Muscle layer of duodenum (tissue), 2 donors: Measurements from ENCODE around the gene THUMPD2.

Experiments
- H3K27ac ChIP-seq: one replicate; pipeline ENCODE4 v1.7.0; 2013; ENCODE audit warnings: mild to moderate bottlenecking, low read length
- H3K27me3 ChIP-seq: one replicate; pipeline ENCODE4 v1.7.0; 2013; ENCODE audit warnings: low read depth, mild to moderate bottlenecking, control low read depth, low read length
- H3K36me3 ChIP-seq, 2 donors: one replicate each; pipeline ENCODE4 v1.7.0; 2013; ENCODE audit warnings: low read length in 2 of 2, control low read depth in 1 of 2, mild to moderate bottlenecking in 1 of 2; ENCODE audit not compliant: insufficient read depth in 2 of 2, control insufficient read depth in 1 of 2
- H3K4me1 ChIP-seq, 2 donors: one replicate each; pipeline ENCODE4 v1.7.0; 2013; ENCODE audit warnings: low read length in 2 of 2, mild to moderate bottlenecking in 2 of 2, control low read depth in 1 of 2, moderate library complexity in 1 of 2; ENCODE audit not compliant: insufficient read depth in 2 of 2, control insufficient read depth in 1 of 2
- H3K4me3 ChIP-seq, 2 donors: one replicate each; pipeline ENCODE4 v1.7.0; 2013; ENCODE audit warnings: low read length in 2 of 2, low read depth in 1 of 2, mild to moderate bottlenecking in 1 of 2
- H3K9me3 ChIP-seq, 2 donors: one replicate each; pipeline ENCODE4 v1.7.0; 2013; ENCODE audit warnings: low read length in 2 of 2, control low read depth in 1 of 2, mild to moderate bottlenecking in 1 of 2; ENCODE audit not compliant: control insufficient read depth in 1 of 2
- donor health status: healthy.

The THUMPD2 gene

GRCh38 chr2:39782591-39782990 is 3.5 kb upstream of the THUMPD2 start:
- peaks cover 0 to 5% of the 10 kb centered on the region in 2 donors for H3K4me1 ChIP-seq

GRCh38 chr2:39781697-39782096 is 2.6 kb upstream of the THUMPD2 start:
- Histone ChIP-seq H3K4me1 (peaks cover 0 to 5% of the 10 kb centered on the region in 2 donors), H3K36me3 (no peaks in the 10 kb centered on the region), H3K27me3 (no peaks in the 10 kb centered on the region), H3K4me3 (no peak overlapping the region), H3K27ac (no peak overlapping the region), H3K9me3 (no peaks in the 10 kb centered on the region)

More at GRCh38 chr2:39782591-39782990, 3.5 kb upstream of the THUMPD2 start:
- Histone ChIP-seq H3K27me3 (no peaks in the 10 kb centered on the region), H3K27ac (no peak overlapping the region), H3K36me3 (no peaks in the 10 kb centered on the region), H3K9me3 (no peaks in the 10 kb centered on the region), H3K4me3 (no peak overlapping the region)

GRCh38 chr2:39780825-39781600 is 2.0 kb upstream of the THUMPD2 start:
- Histone ChIP-seq H3K4me3 (peak overlapping the region; percentile 6 to 13), H3K27ac (no peak overlapping the region)

GRCh38 chr2:39779927-39780326 is 869 bp upstream of the THUMPD2 start:
- Histone ChIP-seq H3K4me1 (peaks cover 0 to 5% of the 10 kb centered on the region in 2 donors), H3K4me3 (peak overlapping the region; percentile 75 to 83), H3K36me3 (no peaks in the 10 kb centered on the region), H3K9me3 (no peaks in the 10 kb centered on the region), H3K27me3 (no peaks in the 10 kb centered on the region), H3K27ac (no peak overlapping the region)

More at GRCh38 chr2:39780825-39781600, 2.0 kb upstream of the THUMPD2 start:
- no peaks in the 10 kb centered on the region for H3K9me3 ChIP-seq
- no peaks in the 10 kb centered on the region for H3K27me3 ChIP-seq
- H3K36me3 ChIP-seq = no peaks in the 10 kb centered on the region
- peaks cover 0 to 5% of the 10 kb centered on the region in 2 donors for H3K4me1 ChIP-seq

GRCh38 chr2:39779341-39779851 is 338 bp upstream of the THUMPD2 start:
- H3K36me3 ChIP-seq = no peaks in the 10 kb centered on the region
- H3K9me3 ChIP-seq = no peaks in the 10 kb centered on the region
- peaks cover 0 to 5% of the 10 kb centered on the region in 2 donors for H3K4me1 ChIP-seq
- no peak overlapping the region for H3K27ac ChIP-seq
- no peaks in the 10 kb centered on the region for H3K27me3 ChIP-seq
- peak overlapping the region; percentile 75 to 83 for H3K4me3 ChIP-seq

- Histone ChIP-seq H3K36me3 (no peaks in the 10 kb centered on the region), H3K27ac (peak overlapping the region; percentile 80), H3K9me3 (no peaks in the 10 kb centered on the region), H3K4me3 (peak overlapping the region; percentile 75 to 83), H3K4me1 (peaks cover 5 to 7% of the 10 kb centered on the region in 2 donors), H3K27me3 (no peaks in the 10 kb centered on the region)
Measured at GRCh38 chr2:39778233-39778632, 825 bp downstream of the THUMPD2 start.

- no peaks in the 10 kb centered on the region for H3K9me3 ChIP-seq
- peaks cover 8 to 14% of the 10 kb centered on the region in 2 donors for H3K36me3 ChIP-seq
- peaks cover 7% of the 10 kb centered on the region in 2 donors for H3K4me1 ChIP-seq
- no peak overlapping the region for H3K4me3 ChIP-seq
- no peak overlapping the region for H3K27ac ChIP-seq
- no peaks in the 10 kb centered on the region for H3K27me3 ChIP-seq
Measured at GRCh38 chr2:39772812-39773152, 6.3 kb downstream of the THUMPD2 start.

GRCh38 chr2:39772086-39772811 is 6.8 kb downstream of the THUMPD2 start:
- H3K27ac ChIP-seq = no peak overlapping the region
- no peaks in the 10 kb centered on the region for H3K27me3 ChIP-seq
- H3K4me3 ChIP-seq = no peak overlapping the region
- H3K4me1 ChIP-seq = peaks cover 5 to 7% of the 10 kb centered on the region in 2 donors
- H3K9me3 ChIP-seq = no peaks in the 10 kb centered on the region
- H3K36me3 ChIP-seq = peaks cover 8 to 14% of the 10 kb centered on the region in 2 donors

GRCh38 chr2:39762448-39762847 is 16.6 kb downstream of the THUMPD2 start:
- Histone ChIP-seq H3K9me3 (no peaks in the 10 kb centered on the region), H3K27me3 (no peaks in the 10 kb centered on the region), H3K27ac (no peak overlapping the region), H3K4me1 (no peaks in the 10 kb centered on the region), H3K4me3 (no peak overlapping the region), H3K36me3 (peaks cover 37 to 41% of the 10 kb centered on the region in 2 donors)

GRCh38 chr2:39757156-39757555 is 21.9 kb downstream of the THUMPD2 start:
- peaks cover 49 to 70% of the 10 kb centered on the region in 2 donors for H3K36me3 ChIP-seq
- no peak overlapping the region for H3K27ac ChIP-seq
- H3K4me3 ChIP-seq = no peak overlapping the region
- H3K4me1 ChIP-seq = no peaks in the 10 kb centered on the region
- no peaks in the 10 kb centered on the region for H3K9me3 ChIP-seq
- H3K27me3 ChIP-seq = no peaks in the 10 kb centered on the region

GRCh38 chr2:39755466-39755865 is 23.6 kb downstream of the THUMPD2 start:
- peaks cover 45 to 75% of the 10 kb centered on the region in 2 donors for H3K36me3 ChIP-seq
- H3K9me3 ChIP-seq = no peaks in the 10 kb centered on the region
- H3K4me3 ChIP-seq = no peak overlapping the region
- H3K27me3 ChIP-seq = no peaks in the 10 kb centered on the region
- no peak overlapping the region for H3K27ac ChIP-seq
- no peaks in the 10 kb centered on the region for H3K4me1 ChIP-seq
